T-helper 1 cell treated with Interleukin-12 subunit alpha and Interleukin-12 subunit beta and Interleukin-4 antibody, amounts not matched to agents 30 μg/mL and 1 μg/mL, for 36 hours (primary cell): ENCODE measurements around the gene MLH3.
"Not testable (repeated sequence)": the region's sequence is repeated elsewhere in the genome, so short reads cannot be mapped to it uniquely, and the experiment has no call there.

Experiments used
- H3K27ac Mint-ChIP-seq: one replicate; pipeline ENCODE4 v1.8.0; 2021; ENCODE audit warnings: mild to moderate bottlenecking, mixed read lengths
- H3K27me3 Mint-ChIP-seq: one replicate; pipeline ENCODE4 v1.8.0; 2021; ENCODE audit warnings: low read depth, mixed read lengths
- H3K36me3 Mint-ChIP-seq: one replicate; pipeline ENCODE4 v1.8.0; 2021; ENCODE audit warnings: low read depth, mixed read lengths
- H3K4me1 Mint-ChIP-seq: one replicate; pipeline ENCODE4 v1.8.0; 2021; ENCODE audit warnings: low read depth, mixed read lengths
- H3K4me3 Mint-ChIP-seq: one replicate; pipeline ENCODE4 v1.8.0; 2021; ENCODE audit warnings: mild to moderate bottlenecking, moderate library complexity, mixed read lengths
- H3K9me3 Mint-ChIP-seq: one replicate; pipeline ENCODE4 v1.8.0; 2021; ENCODE audit warnings: mixed read lengths

Gene MLH3

DNA sequence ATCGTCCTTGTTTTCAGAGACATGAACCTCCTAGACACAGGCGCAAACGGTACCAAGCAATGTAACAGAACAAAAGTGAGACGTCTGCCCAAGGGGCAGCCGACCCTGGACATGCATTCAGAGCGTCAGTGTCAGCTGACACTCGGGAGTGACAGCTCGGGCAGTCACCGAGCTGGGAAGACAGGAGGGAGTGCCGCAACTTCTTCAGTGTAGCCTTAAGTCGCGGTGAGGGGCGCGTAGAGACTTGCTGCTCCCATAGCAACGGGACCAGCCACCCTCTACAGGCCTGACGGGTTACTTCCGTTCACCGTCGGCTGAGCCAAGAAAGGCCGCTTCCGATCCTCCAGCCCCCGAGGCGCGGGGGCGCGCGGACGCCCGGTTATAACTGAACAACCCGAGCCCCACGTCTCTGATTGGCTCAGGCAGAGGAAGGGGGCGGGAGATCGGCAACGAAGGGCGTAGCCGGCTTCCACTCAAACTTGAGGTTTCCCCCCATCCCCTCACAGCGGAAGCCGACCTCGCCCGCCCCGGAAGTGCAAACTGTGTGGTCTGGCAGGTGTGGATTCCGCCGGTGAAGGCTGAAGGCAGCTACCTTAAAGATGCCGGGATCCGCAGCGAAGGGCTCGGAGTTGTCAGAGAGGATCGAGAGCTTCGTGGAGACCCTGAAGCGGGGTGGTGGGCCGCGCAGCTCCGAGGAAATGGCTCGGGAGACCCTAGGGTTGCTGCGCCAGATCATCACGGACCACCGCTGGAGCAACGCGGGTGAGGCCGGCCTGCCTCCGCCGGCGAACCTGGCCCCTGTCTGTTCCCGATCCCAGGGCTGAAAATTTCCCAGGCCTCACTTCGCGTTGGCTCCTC, 48.6 kb downstream of the MLH3 start, which contains the start of gene EIF2B2:
Gene EIF2B2 (plus strand): TSS at position 530 of the 858 bp plus-strand sequence. CDS start 70 bp downstream, at position 600.
- H3K36me3 Mint-ChIP-seq = peaks cover 37% of the 10 kb centered on the region
- H3K4me3 Mint-ChIP-seq = peak within 1 kb of the TSS; percentile 97
- H3K9me3 Mint-ChIP-seq = peaks cover 5% of the 10 kb centered on the region
- peak within 1 kb of the TSS; percentile 96 for H3K27ac Mint-ChIP-seq
- peaks cover 27% of the 10 kb centered on the region for H3K4me1 Mint-ChIP-seq
- H3K27me3 Mint-ChIP-seq = peaks cover 9% of the 10 kb centered on the region

DNA sequence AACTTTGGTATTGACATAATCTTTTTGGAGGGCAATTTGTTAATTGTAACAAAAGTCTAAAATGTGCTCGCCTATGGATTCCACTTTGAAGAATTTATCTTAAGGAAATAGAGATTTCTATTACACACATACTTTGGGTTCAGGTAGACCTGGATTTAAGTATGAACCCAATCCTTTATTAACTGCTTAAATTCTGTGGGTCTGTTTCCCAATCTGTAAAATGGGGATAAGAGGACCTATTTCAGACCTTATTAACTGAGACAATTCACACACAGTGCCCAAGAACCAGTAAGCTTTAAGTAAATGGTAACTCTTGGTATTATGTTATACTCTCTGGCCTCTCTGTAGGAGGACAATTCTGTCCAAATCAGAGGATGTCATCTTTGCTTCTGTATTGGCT, 49.4 kb downstream of the MLH3 start:
- Mint-ChIP-seq H3K4me3 (peak overlapping the region; percentile 97), H3K27me3 (peaks cover 9% of the 10 kb centered on the region), H3K27ac (peak overlapping the region; percentile 96), H3K4me1 (peaks cover 24% of the 10 kb centered on the region), H3K36me3 (peaks cover 33% of the 10 kb centered on the region), H3K9me3 (peaks cover 5% of the 10 kb centered on the region)

- peak overlapping the region; percentile 15 for H3K27ac Mint-ChIP-seq
- peaks cover 9% of the 10 kb centered on the region for H3K27me3 Mint-ChIP-seq
- peaks cover 24% of the 10 kb centered on the region for H3K4me1 Mint-ChIP-seq
- H3K36me3 Mint-ChIP-seq = peaks cover 28% of the 10 kb centered on the region
- H3K4me3 Mint-ChIP-seq = no peak overlapping the region
- peaks cover 5% of the 10 kb centered on the region for H3K9me3 Mint-ChIP-seq
Measured at GRCh38 chr14:75001261-75001660, 50.0 kb downstream of the MLH3 start.

GRCh38 chr14:74995781-74996180, 55.5 kb downstream of the MLH3 start:
- not testable (repeated sequence) for H3K27ac Mint-ChIP-seq, H3K27me3 Mint-ChIP-seq, H3K9me3 Mint-ChIP-seq, H3K4me3 Mint-ChIP-seq, H3K4me1 Mint-ChIP-seq, H3K36me3 Mint-ChIP-seq

GRCh38 chr14:74994182-74994581, 57.1 kb downstream of the MLH3 start:
- not testable (repeated sequence) for H3K36me3 Mint-ChIP-seq, H3K4me1 Mint-ChIP-seq, H3K27ac Mint-ChIP-seq, H3K27me3 Mint-ChIP-seq, H3K4me3 Mint-ChIP-seq, H3K9me3 Mint-ChIP-seq

- H3K27ac Mint-ChIP-seq = no peak overlapping the region
- no peaks in the 10 kb centered on the region for H3K36me3 Mint-ChIP-seq
- H3K4me3 Mint-ChIP-seq = no peak overlapping the region
- no peaks in the 10 kb centered on the region for H3K9me3 Mint-ChIP-seq
- H3K4me1 Mint-ChIP-seq = no peaks in the 10 kb centered on the region
- peaks cover 9% of the 10 kb centered on the region for H3K27me3 Mint-ChIP-seq
Measured at GRCh38 chr14:74988993-74989392, 62.3 kb downstream of the MLH3 start.

DNA sequence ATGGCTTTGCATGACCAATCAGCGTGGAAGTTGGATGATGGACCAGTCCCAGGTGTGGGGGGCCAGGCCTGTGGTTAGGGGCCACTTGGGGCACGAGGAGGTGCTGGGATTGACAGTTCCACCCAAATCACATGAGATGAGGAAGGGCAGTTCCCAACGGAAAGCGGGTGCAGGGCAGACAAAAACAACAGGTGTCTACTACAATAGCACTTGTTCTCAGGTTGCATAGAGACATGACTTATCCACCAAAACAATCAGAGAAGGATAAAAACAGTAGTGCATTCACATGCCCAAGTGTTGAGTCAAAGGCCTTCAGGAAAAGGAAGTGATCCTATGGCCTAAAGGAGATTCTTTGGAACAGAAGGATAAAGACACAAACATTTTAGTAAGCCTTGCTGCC, 63.1 kb downstream of the MLH3 start:
- Mint-ChIP-seq H3K4me1 (no peaks in the 10 kb centered on the region), H3K4me3 (no peak overlapping the region), H3K9me3 (no peaks in the 10 kb centered on the region), H3K36me3 (no peaks in the 10 kb centered on the region), H3K27ac (no peak overlapping the region), H3K27me3 (peaks cover 9% of the 10 kb centered on the region)

DNA sequence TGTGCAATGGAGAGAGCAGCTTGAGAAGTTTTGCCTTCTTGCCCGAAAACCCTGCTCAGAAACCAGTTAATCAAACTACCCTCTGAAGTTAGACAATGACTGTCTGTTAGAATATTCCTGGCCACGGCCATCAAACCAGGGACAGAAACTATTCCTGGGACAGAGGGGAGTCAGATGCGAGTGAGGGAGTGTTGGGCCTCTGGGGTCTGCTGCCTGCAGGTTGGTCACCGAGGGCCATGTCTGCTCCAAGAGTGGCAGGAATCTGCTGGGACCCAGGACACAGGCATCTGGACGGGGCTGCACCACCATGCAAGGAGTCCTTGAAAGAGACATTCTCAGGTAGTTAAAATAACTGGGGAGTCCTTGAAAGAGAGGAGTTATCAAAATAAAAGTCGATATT, 65.5 kb downstream of the MLH3 start:
- no peaks in the 10 kb centered on the region for H3K4me1 Mint-ChIP-seq
- no peak overlapping the region for H3K4me3 Mint-ChIP-seq
- H3K36me3 Mint-ChIP-seq = no peaks in the 10 kb centered on the region
- H3K27ac Mint-ChIP-seq = no peak overlapping the region
- no peaks in the 10 kb centered on the region for H3K9me3 Mint-ChIP-seq
- peaks cover 9% of the 10 kb centered on the region for H3K27me3 Mint-ChIP-seq

DNA sequence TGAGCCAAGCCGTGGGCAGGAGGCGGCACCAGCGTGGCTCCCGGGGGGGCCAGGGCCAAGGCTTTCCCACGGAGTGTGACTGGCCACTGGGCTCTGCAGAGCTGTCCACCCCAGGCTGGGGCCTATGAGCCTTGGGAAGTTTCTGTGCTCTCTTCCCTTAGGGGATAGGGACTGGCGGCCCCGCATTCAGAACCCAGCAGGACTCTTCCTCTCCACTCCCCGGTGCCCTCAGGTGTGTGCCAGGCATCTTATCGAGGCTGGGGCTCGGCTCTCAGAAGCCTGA, 66.3 kb downstream of the MLH3 start:
- Mint-ChIP-seq H3K9me3 (no peaks in the 10 kb centered on the region), H3K27me3 (peaks cover 9% of the 10 kb centered on the region), H3K4me3 (no peak overlapping the region), H3K36me3 (no peaks in the 10 kb centered on the region), H3K27ac (no peak overlapping the region), H3K4me1 (no peaks in the 10 kb centered on the region)

GRCh38 chr14:74984236-74985027, 66.8 kb downstream of the MLH3 start:
- Mint-ChIP-seq H3K27me3 (peaks cover 9% of the 10 kb centered on the region), H3K9me3 (no peaks in the 10 kb centered on the region), H3K4me1 (no peaks in the 10 kb centered on the region), H3K4me3 (no peak overlapping the region), H3K36me3 (no peaks in the 10 kb centered on the region), H3K27ac (no peak overlapping the region)

DNA sequence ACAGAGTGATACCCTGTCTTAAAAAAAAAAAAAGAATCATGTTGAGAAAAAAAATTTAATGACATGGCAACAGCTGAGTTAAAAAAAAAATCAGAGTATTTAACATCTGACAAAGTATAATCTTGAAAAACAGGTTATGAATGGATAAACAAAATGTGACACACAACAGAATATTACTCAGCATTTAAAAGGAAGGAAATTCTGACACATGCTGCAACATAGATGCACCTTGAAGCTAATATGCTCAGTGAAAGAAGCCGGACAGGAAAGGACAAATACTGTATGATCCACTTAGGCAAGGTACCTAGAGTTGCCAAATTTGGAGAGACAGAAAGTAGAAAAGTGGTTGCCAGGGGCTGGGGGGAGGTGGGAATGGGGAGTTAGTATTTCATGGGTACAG, 67.9 kb downstream of the MLH3 start:
- H3K4me1 Mint-ChIP-seq = no peaks in the 10 kb centered on the region
- peaks cover 13% of the 10 kb centered on the region for H3K27me3 Mint-ChIP-seq
- H3K9me3 Mint-ChIP-seq = no peaks in the 10 kb centered on the region
- H3K27ac Mint-ChIP-seq = no peak overlapping the region
- H3K4me3 Mint-ChIP-seq = no peak overlapping the region
- no peaks in the 10 kb centered on the region for H3K36me3 Mint-ChIP-seq

DNA sequence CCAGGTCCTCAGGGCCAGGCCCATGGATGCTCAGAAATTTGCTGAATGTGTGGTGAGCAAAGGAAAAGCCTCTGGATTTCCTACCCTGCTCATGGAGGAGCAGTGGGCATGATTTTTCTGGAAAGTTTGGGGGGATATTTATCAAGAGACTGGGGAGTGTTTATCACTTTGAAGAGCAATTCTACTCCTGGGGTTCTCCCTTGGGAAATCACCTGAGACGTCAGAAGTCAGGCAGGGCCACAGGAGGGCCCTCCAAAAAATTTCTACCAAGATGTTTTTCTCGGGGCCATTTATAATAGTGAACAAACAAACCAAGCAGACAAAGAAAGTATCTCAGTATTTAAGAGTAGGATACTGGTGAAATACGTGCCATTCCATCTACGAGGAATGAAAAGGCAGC, 68.6 kb downstream of the MLH3 start:
- peaks cover 8% of the 10 kb centered on the region for H3K27me3 Mint-ChIP-seq
- H3K9me3 Mint-ChIP-seq = no peaks in the 10 kb centered on the region
- no peak overlapping the region for H3K4me3 Mint-ChIP-seq
- no peak overlapping the region for H3K27ac Mint-ChIP-seq
- H3K36me3 Mint-ChIP-seq = no peaks in the 10 kb centered on the region
- no peaks in the 10 kb centered on the region for H3K4me1 Mint-ChIP-seq

DNA sequence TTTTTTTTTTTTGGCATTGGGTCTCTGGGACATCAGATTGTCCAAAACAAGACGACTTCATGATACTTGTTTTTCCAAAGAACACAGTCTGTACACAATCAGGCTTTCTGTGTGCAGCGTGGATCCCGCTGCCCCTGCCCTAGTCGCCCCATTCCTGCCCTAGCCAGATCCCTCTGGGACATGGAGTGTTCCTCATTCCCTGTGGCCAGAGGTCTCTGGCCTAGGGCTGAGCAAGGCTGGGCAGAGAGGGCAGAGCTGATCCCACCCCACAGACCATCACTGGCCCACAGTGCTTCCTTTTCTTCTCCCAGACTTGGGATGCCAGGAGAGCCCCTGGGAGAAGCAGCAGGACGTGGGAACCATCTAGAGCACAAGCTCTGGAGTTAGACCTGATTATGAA, 69.4 kb downstream of the MLH3 start:
- Mint-ChIP-seq H3K9me3 (no peaks in the 10 kb centered on the region), H3K36me3 (no peaks in the 10 kb centered on the region), H3K27me3 (peaks cover 3% of the 10 kb centered on the region), H3K4me3 (no peak overlapping the region), H3K27ac (no peak overlapping the region), H3K4me1 (no peaks in the 10 kb centered on the region)

DNA sequence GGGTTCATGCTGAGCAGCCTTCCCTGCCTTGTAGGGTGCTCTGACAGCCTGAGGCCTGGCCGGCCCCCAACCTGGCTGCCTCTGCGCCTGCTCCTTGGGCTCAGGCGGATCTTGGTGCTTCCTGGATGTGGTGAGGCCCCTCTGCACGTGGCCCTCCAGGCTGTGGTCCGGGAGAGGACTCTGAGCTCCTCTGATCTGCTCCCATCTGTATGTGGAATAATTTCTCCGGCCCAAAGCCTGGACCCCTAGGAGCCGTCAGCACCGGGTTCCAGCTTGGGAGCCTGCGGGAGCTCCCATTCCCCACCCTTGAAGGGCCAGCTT, 69.8 kb downstream of the MLH3 start:
- H3K27me3 Mint-ChIP-seq = peaks cover 3% of the 10 kb centered on the region
- no peaks in the 10 kb centered on the region for H3K36me3 Mint-ChIP-seq
- no peak overlapping the region for H3K27ac Mint-ChIP-seq
- H3K4me1 Mint-ChIP-seq = no peaks in the 10 kb centered on the region
- H3K9me3 Mint-ChIP-seq = no peaks in the 10 kb centered on the region
- no peak overlapping the region for H3K4me3 Mint-ChIP-seq

GRCh38 chr14:74980731-74981461, 70.4 kb downstream of the MLH3 start:
- no peak overlapping the region for H3K27ac Mint-ChIP-seq
- no peaks in the 10 kb centered on the region for H3K4me1 Mint-ChIP-seq
- H3K4me3 Mint-ChIP-seq = no peak overlapping the region
- H3K9me3 Mint-ChIP-seq = no peaks in the 10 kb centered on the region
- H3K36me3 Mint-ChIP-seq = no peaks in the 10 kb centered on the region
- H3K27me3 Mint-ChIP-seq = peaks cover 3% of the 10 kb centered on the region
